Left colon (tissue), 2 donors: Measurements from ENCODE around the gene ARHGAP33. TPM values are rescaled to one million over a fixed set of nuclear protein-coding genes. Genes with fewer than 3 reads are reported as not detected.

Experiments
- ATAC-seq: fragments of 200-7000 bp; cut with Tn5 transposase; one replicate; pipeline ENCODE4 v1.9.1; 2020; ENCODE audit warnings: mild to moderate bottlenecking, moderate library complexity
- DNase-seq, 2 donors: peaks; one replicate each; pipeline ENCODE4 v3.0.0-alpha.2; 2020
- intact Hi-C, 2 donors: fragments of 100-400 bp; cut with DNase I in 1 of 2; cut with micrococcal nuclease in 1 of 2; formaldehyde crosslinking; loops; one replicate each; pipeline versions ENCODE4 v1.11.2 to v1.14.0; 2022; cut with DNase I, micrococcal nuclease
- total RNA-seq, 2 donors: library from RNA; stranded (reverse); fragmentation: NEBNext Ultra II Directional; extraction: Animal tissue kit (Norgen Biotek cat#: 25700); gene quantifications; one replicate each; pipeline ENCODE4 v1.2.1, GENCODE V29; 2021
- donor health status: DM: no; HTN: no; CAD: no.
- donor health status: DM: yes; HTN: yes; CAD: no.

The ARHGAP33 gene
- total RNA-seq, 2 donors from 2014 or later = 9.7 to 10.1 TPM

GRCh38 chr19:35751839-35752745 lies 23.3 kb upstream of the ARHGAP33 start:
- intact Hi-C loops = no loop called here
- no peak for DNase-seq
- no peak for ATAC-seq

GRCh38 chr19:35752746-35753350 lies 22.5 kb upstream of the ARHGAP33 start:
- ATAC-seq = no peak
- DNase-seq = no peak
- intact Hi-C loops = no loop called here

GRCh38 chr19:35753634-35754369 lies 21.6 kb upstream of the ARHGAP33 start:
- intact Hi-C loops = no loop called here
- ATAC-seq = no peak
- DNase-seq = no peak

DNA sequence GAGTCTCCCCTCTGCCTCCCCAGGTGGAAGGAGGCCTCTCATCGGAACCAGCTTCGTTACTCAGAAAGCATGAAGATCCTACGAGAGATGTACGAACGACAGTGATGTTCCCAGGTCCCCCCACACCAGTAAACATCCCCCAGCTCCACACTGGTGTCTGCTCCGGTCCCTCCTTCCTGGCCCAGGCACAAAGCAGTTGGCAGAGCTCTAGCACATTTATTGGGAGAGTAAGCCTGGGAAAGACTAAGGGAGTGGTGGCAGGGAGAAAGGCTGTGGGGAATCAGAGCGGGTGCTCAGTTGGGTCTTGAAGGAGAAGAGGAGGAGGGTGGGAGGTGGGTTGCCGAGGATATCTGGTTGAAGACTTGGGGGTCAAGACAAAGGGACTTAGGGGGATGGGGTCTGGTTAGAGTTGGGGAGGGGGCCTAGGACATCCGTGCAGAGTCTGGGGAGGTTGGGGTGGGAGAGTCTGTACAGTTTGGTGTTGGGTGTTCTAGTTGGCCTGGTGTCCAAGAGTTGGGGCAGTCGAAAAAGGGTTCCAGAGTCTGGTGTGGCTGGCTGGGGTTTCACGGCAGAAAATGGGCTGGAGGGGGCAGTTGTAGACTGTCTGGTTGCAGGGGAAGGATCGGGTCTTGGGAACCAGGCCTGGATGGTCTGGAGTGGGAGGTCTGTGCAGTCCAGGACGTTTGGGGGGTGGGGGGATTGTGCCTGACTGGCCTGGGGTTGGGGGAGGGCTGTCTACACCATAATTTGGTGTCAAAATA lies 20.8 kb upstream of the ARHGAP33 start:
- DNase-seq (no peak), ATAC-seq (no peak)
- intact Hi-C loops = no loop called here

DNA sequence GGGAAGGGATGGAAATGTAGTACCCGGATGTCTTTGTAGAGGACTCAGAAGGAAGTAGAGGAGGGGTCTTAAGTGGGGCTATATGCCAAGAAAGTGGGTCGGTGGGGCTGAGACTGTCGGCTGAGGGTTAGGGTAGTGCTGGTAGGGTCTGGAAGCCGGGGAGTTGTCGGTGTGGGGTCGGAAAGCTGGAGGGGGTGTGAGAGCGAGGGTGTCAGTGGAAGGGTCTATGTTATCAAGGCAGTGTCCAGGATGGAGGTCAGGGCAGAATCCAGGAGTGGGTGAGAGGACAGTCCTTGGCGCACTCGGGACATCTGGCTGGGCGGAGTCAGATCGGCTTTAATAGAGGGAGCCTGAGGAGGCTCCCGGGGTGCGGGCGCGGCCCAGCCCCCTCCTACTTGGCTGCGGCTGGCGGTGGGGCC lies 20.2 kb upstream of the ARHGAP33 start:
- intact Hi-C loops = no loop called here
- peak; percentile 4 for ATAC-seq
- DNase-seq = no peak

DNA sequence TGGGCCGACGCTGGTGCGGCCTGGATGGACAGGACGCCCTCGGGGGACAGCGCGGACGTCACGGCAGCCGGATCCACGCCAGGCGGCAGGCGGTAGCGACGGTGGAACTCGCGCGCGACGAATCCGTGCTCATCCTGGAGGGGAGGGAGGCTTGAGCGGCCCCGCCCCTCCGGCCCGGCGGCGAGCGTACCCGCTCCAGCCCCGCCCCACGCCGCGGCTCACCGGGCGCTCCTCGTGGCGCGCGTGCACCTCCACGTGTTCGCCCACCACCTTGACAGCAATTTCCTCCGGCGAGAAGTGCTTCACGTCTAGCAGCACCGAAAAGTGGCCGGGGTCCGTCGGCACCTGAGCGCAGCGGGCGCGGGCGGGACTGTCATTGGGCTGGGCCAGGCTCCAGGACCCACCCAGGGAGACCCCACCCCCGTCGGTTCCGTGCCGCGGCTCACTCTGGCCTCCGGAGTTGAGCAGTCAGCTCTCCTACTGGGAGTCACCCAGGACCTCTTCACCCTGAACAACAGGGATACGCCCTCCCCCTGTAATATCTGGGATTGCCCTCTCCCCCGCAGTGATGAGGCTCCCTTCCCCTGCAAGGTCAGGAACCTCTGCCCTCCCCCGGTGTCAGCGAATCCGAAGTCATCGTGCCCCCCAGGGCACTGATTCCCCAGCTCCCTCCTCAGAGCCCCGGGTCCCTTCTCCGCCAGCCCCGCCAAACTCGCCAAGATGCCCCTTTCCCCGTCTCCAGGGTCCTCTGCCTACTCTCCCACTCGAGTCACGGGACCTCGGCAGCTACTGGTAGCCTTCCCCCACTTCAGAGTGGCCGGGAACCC lies 19.6 kb upstream of the ARHGAP33 start:
- ATAC-seq (peak; percentile 48), DNase-seq (peak; percentile 75 to 83)
- intact Hi-C loops = no loop called here

DNA sequence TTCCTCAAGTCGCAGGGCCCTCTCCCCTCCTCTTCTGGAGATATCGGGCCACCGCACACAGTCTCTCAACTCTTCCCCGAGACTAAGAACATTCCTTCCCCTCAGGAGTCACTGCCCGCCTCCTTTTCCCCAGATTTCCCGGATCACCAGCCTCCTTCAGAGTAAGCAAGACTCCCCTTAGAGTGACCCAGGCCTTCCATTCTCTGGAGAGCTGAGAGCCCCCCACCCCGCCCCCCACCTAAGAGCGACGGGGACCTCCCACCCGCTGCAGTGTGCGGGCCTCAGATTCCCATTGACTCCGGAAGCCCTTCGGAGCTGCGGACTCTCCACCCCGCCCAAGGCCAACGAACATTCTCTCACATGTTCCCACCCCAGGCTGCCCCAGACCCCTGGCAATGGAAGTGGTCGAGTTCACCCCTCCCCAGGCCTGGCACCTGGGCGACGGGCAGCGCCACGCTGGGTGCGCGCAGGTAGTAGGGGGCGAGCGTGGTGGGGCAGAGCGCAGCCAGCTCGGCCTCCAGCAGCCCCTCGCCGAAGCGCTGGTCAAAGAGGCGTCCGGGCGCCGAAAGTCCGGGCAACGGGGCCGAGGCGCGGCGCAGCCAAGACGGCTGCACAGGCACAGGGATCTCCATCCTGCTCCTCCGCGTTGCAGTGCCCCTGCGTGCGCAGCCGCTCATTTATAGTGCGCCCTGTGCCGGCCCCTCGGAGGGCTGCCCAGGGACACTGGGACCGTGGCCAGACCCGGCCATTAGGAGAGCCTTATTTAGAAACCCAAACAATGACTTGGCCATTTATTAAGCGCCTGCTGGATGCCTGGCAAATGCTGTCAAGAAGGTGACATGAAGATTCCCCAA lies 18.8 kb upstream of the ARHGAP33 start, which contains the start of gene HSPB6:
HSPB6 (minus strand) TSS at position 653 of the 854 bp plus-strand sequence; CDS start at position 632, 21 bp downstream.
- ATAC-seq (no peak), DNase-seq (peak; percentile 49 to 62)
- intact Hi-C loops = no loop called here

GRCh38 chr19:35757231-35757748 lies 18.1 kb upstream of the ARHGAP33 start:
- DNase-seq (peak; percentile 69 to 88), ATAC-seq (no peak)
- intact Hi-C loops = no loop called here

DNA sequence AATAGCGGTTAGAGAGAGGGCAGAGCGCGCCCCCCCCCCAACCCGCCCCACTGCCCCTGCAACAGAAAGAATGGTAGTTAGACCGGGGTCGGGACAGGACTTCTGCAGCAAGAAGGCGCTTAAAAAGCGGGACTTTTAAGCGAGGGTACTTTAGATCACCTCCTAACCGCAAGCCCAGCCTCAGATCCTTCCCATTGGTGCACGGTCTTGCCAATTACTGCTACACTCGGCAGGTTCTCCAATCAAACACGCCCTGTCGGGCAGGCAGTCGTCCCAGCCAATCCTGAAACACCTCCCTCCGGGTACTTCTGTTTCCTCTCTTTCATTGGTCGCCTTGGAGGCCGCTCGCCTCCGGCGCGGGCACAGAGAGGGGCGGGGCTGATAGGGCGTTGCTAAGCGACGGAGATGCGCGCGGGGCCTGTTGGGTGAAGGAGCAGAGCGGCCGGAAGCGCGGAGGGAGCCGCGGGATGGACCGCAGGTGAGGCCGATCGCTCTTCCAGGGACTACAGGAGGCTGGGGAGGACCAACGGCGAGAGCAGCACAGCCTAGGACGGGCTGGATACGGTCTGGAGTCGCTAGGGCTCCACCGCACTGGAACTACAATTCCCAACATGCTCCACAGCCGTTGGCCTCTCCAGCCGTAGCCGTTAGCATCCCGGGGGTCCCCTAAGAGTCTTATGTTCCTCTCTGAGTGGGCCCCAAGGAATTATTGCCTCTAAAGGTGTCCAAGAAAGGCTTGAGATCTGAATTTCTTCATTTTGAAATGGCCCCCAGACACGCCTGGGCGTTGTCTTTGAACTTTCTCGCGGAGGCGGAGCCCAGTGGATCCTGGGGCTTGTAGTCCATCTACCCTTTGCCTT lies 17.4 kb upstream of the ARHGAP33 start, which contains the start of gene PROSER3:
PROSER3 (plus strand) TSS at position 428 of the 860 bp plus-strand sequence; CDS start at position 468, 40 bp downstream.
- intact Hi-C loops = no loop called here
- ATAC-seq = peak; percentile 92
- peak; percentile 98 to 99 for DNase-seq

GRCh38 chr19:35759697-35760096 lies 15.7 kb upstream of the ARHGAP33 start:
- ATAC-seq = no peak
- intact Hi-C loops = no loop called here
- DNase-seq = no peak

DNA sequence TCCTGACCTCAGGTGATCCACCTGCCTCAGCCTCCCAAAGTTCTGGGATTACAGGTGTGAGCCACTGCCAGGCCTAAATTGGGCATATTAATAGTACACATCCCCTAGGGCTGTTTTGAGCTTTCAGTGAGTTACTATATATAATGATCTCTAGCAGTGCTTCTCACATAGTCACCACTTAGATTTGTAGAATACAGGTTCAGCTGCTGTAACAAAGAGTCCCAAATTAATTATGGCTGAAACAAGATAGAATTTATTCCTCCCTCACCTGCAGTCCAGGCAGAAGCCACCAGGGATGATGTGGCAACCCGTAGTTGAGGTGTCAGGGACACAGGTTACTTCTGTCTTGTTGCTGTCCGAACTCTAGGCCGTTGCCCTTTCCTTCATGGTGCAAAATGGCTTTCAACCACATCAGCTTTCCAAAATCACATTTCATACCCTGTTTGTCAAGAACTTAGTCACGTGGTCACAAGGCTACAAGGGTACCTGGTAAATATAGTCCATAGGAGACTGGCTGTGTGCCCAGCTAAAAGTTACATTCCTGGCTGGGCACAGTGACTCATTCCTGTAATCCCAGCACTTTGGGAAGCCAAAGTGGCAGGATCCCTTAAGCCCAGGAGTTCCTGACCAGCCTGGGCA lies 14.5 kb upstream of the ARHGAP33 start:
- DNase-seq (no peak), ATAC-seq (no peak)
- intact Hi-C loops = no loop called here

- intact Hi-C loops = no loop called here
- DNase-seq (no peak), ATAC-seq (no peak)
Observed at GRCh38 chr19:35764432-35765315, 10.7 kb upstream of the ARHGAP33 start.

DNA sequence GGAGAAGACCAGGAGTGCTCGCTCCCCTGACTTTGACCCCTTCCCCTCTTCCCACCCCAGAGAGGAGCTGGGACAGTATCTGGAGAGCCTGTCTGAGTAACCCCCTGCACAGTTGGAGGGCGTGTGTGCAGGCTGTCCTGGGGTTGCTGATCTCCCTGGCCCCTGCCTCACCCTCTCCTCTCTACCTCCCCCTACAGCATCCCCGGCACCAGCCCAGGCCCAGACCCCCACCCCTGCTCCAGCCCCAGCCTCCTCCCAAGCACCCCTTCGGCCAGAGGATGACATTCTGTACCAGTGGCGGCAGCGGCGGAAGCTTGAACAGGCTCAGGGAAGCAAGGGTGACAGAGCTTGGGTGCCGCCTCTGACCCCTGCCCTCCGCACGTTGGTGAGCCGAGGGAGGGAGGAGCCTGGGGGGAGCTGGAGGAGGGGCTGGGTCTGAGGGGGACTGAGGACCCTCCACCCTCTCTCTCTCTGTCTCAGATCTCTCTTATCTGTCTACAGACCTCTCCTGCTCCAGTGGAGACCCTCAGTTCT lies 8.7 kb upstream of the ARHGAP33 start:
- ATAC-seq (no peak), DNase-seq (no peak)
- intact Hi-C loops = no loop called here
